GM18907 (cell line): Measurements from ENCODE around the gene HMG20A.

Source experiments
- ATAC-seq: cut with Tn5 transposase; IDR thresholded peaks from one replicate; pipeline ENCODE4 v1.9.1; 2021; ENCODE audit warnings: mild to moderate bottlenecking, moderate library complexity; ENCODE audit not compliant: unreplicated experiment

Gene HMG20A

GRCh38 chr15:77495838-77496596 is 75.3 kb downstream of the HMG20A start:
- no peak for ATAC-seq

- no peak for ATAC-seq
These were observed 76.0 kb downstream of the HMG20A start for GRCh38 chr15:77496715-77497109.

GRCh38 chr15:77497110-77497737 is 76.5 kb downstream of the HMG20A start:
- no peak for ATAC-seq

GRCh38 chr15:77497942-77498361 is 77.3 kb downstream of the HMG20A start:
- ATAC-seq: no peak

- no peak for ATAC-seq
These were observed 78.5 kb downstream of the HMG20A start for GRCh38 chr15:77499087-77499760.

- no peak for ATAC-seq
These were observed 80.3 kb downstream of the HMG20A start for GRCh38 chr15:77500989-77501388.

GRCh38 chr15:77502379-77503095 is 81.8 kb downstream of the HMG20A start:
- no peak for ATAC-seq

DNA sequence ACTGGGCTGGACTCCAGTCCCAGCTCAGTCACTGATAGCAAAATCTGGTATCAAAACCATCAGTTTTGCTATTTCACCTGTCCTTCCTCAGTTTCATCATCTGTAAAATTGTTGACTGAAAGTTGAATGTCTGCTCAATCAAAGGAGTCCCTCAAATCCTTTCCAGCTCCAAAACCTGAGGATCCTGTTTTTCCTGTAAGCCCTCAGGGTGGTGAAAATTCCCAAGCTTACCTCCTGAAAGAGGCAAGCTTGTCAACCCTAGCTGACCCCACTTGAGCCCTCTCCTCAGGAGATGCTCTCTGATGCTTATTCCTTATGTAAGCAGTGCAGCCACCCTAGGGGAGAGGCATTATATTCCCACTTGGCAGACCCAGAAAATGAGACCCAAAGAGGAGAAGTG is 82.6 kb downstream of the HMG20A start:
- no peak for ATAC-seq

GRCh38 chr15:77503764-77504163 is 83.1 kb downstream of the HMG20A start:
- ATAC-seq: no peak

GRCh38 chr15:77504306-77504705 is 83.6 kb downstream of the HMG20A start:
- ATAC-seq: no peak

- ATAC-seq: no peak
These were observed 84.2 kb downstream of the HMG20A start for GRCh38 chr15:77504871-77505270.

GRCh38 chr15:77505556-77505955 is 84.9 kb downstream of the HMG20A start:
- no peak for ATAC-seq

GRCh38 chr15:77506311-77507142 is 85.8 kb downstream of the HMG20A start:
- ATAC-seq: no peak

DNA sequence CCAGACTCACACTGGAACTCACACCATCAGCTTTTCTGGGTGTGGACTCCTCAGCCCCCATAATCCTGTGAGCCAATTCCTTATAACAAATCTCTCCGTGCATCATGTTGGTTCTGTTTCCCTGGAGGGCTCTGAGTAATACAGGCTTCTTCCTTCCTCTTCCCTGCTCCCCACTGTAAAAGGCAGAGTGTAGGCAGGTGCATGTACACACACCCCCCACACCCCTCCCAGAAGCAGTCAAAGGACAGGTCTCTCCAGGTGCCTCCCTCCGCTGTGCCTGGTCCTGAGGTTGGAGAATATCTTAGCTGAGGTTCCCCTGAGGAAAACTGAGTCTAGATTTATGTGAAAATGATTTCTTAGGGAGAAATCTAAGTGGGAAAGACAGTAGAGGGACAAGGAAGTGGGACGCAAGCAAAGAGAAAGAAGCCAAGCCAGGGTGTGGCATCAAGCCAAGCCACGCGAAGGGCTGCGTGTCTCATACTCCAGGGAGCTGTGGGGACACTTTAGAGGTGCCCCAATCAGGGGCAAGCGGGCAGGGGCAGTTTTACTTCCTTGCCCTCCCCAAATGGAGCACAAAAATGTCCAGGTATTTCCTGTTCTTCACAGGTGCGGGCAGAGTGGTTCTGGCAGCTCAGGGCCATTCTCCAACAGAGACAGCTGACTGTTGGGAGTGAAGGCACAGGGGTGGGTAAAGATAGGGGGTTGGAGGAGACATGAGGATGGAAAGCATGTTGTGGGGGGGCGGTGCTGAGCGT is 86.6 kb downstream of the HMG20A start:
- ATAC-seq: no peak

DNA sequence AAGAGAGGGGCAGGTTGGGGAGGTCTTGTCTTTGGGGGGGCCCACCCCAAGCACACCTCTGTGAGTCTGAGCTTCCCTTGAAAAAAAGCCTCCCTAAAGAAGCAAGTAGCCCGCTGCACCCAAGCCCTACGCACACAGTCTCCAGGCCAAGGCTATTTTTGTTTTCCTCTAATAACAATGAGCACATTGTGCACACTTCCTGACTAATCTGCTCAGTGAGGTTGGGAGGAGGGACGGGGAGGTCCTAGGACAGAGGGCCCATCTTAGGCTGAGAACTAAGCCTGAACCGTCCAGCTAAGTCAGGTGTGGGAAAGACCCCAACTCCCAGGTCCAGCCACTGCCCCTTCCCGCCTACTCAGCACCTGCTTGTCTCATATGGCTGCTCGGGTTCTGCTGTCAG is 87.2 kb downstream of the HMG20A start:
- ATAC-seq: no peak

DNA sequence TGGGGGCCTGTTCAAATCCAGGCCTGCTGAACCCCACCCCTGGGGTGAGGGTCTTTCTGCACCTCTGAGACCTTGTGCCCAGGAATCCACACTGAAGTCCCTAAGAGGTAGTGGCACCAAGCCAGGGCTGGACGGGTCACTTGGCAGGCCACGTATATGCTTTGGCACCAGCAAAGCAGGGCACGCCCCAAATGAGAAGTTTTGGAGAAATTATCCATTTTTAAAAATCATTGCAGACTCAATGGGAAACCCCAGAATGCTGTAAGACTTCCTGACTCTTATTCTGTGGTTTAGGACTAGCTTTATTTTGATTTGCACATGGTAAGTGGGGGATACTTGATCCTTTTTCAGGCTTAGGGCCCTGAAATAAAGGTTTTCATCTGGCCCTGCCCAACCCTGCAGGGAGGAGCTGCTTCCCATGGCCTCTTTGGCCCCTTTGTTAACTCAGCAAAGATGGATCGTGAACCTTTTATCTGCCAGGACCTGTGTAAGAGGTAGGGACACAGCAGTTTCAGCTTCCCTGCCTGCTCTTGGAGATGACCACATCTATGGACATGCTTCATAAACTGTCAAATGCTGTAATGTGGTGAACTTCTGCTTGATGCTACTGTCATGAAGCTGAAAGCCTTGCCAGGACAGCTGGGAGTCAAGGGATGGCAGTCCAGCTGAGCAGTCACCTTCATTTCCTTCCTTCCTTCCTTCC is 88.0 kb downstream of the HMG20A start:
- ATAC-seq: no peak

DNA sequence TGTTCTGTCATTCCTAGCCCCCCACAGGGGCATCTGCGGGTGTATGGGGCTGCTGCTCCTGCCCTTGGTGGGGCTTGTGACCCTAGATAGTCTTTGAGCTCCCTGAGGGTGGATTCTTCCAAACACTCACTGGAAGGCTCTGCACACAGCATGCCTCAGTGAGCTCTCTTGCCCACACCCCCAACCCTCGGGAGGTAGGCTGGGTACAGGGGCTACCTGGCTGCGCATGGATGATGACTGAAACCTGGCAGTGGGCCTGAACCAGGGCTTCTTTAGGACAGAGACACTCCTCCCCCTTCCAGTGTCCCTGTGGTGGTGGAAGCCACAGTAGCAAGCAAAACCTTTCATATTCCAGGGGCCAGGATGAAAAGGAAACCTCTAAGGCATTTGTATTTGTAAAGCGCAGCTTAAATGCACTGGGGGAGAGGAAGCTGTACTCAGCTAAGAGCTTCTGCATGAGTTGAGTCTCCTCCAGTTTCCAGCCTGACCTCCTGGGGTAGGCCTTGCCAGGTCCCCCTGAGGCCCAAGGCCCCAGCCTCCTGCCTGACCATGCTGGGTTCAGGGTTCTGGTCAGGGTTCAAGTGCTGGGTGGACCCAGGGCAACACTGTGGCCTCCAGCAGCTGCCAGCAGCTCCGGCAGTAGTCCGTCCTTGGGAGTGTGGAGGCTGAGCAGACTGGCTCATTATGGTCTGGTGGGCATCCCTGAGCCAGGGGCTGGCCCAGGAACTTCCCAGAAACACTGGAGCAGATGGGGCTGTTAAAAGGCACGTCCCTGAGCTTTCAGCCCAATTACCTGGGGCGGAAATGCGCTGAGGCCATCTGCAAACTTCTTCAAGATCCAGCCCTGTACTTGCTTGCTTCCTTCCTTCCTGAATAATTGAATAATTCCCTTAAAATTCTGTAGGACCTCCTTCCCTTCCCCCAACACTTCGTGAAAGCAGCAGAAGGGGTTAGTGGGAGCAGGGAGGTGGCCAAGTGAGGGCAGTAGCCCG is 89.7 kb downstream of the HMG20A start:
- ATAC-seq: no peak

DNA sequence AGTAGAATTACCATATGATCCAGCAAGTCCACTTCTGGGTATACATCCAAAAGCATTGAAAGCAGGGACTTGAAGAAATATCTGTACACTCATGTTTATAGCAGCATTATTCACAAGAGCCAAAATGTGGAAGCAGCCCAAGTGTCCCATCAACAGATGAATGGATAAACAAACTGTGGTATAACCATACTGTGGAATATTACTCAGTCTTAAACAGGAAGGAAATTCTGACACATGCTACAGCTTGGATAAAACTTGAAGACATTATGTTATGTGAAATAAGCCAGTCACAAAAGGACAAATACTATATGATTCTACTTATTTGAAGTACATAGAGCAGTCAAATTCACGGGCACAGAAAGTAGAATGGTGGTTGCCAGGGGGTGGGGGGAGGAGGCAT is 91.2 kb downstream of the HMG20A start:
- ATAC-seq: no peak
